ENCODE results near the gene MRPL50.
A peak's percentile ranks its signal among the peaks of the same experiment; 100 is the strongest.
"Not testable (repeated sequence)": the region's sequence is repeated elsewhere in the genome, so short reads cannot be mapped to it uniquely, and the experiment has no call there.

The MRPL50 gene

GRCh38 chr9:101417977-101418376 is 19.6 kb upstream of the MRPL50 start:
- DNase-seq (ENCODE audit: low read depth): no peak

DNA sequence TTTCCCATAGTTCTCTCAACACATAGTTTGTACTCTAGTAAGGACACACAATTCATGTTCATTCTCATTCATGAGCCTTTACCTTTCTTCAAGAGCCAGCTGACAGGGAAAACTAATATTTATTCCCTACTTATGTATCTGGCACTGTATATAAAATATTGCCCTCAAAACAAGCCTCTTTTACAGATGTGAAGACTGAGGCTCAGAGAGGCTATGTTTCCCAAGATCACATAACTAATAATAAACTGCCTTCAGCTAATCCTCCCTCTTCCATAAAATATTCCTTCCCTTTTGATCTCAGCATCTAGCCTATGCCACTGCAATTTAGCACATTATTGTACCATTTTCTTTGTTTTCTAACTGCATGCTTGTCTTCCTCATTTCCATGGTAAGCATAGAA is 19.0 kb upstream of the MRPL50 start:
- no peak for DNase-seq (ENCODE audit: low read depth)

DNA sequence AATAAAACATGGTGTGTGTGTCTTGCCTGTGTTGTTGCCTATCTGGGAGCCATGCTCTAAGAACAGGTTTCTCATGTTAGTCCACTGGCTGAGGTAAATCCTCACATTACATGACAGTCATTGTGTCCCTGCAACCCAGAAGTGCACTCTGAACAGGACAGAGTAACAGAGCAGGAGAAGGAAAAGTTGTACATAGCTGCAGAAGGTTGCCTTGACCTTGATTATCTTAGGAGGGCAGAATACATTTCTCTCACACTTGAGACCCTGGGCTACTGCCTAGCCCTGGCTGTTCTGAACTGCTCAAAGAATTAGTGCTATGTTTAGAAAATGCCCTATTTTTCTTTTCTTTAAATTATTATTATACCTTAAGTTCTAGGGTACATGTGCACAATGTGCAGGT is 17.2 kb upstream of the MRPL50 start:
- DNase-seq (ENCODE audit: low read depth): no peak

DNA sequence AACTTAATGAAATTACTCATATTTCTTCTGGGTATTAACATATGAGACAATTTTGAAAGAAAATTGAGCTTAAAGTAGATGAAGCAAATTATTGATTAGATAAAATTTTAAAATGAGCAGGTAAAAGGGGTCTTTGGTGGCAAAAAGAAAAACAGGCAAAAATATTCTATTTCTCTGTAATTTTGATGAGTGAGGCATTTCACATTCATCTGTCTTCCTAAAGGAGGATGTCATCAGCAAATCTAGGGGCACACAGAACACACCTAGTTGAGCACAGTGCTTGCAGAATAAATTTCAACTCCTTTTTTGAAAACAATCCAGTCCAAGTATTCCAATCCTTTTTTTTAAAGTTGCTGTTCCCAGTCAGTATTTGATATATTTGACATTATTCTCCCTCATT is 16.4 kb upstream of the MRPL50 start:
- DNase-seq (ENCODE audit: low read depth): no peak

DNA sequence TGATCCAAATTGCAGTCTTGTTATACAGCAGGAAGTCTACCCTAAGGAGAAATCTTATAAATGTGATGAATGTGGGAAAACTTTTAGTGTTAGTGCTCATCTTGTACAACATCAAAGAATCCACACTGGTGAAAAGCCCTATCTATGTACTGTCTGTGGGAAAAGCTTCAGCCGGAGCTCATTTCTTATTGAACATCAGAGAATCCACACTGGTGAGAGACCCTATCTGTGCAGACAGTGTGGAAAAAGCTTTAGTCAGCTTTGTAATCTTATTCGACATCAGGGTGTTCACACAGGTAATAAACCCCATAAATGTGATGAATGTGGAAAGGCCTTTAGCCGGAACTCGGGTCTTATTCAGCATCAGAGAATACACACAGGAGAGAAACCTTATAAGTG is 10.7 kb upstream of the MRPL50 start:
- DNase-seq (ENCODE audit: low read depth): no peak

GRCh38 chr9:101408374-101409078 is 10.1 kb upstream of the MRPL50 start:
- no peak for DNase-seq (ENCODE audit: low read depth)

DNA sequence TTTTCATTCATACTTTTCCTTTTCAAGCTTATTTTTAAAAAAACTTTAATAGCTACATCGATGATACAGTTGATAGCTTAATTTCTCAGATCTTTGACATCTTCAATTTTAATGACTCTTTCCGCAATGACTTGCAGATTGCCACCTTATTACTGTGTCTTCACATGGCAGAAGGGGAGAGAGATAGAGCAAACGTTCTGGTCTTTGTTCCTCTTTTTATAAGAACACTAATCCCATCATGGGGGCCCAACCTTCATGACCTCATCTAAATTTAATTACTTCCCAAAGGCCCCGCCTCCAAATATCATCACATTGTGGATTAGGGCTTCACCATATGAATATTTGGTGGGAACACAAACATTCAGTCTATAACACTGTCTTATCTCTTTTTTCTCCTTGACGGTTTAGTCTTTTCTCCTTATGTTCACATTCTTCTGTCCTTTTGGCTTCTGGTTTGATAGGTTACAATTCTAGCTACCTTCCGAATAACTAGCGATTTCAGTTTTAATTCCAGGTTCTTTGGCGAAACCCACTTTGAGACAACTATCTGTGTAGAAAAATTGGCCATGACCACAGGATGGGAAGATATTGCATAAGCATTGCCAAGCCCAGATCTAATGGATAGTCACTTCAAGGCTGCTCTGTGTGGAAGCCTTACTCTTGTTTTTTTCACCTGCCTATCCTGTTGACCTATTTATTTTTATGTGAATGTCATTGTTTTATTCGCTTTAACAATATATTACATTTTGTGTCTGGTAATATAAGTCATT is 5.3 kb upstream of the MRPL50 start:
- DNase-seq (ENCODE audit: low read depth): no peak

- no peak for DNase-seq (ENCODE audit: low read depth)
Observed at GRCh38 chr9:101400120-101400519, 1.7 kb upstream of the MRPL50 start.

DNA sequence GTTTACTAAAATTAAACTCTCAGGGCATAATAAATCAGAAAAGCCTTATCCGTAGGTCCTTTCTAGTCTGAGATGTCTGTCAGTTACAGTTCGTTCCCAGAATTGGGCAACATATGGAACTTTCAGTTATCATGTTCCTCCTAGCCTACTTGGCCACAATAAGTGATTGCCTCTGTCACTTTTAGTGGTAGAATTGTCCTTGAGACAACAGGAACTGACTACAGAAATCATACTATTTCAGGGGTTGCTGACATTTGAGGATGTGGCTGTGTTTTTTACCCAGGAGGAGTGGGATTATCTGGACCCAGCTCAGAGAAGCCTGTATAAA is 1.2 kb upstream of the MRPL50 start:
- DNase-seq (ENCODE audit: low read depth): no peak

GRCh38 chr9:101398930-101399642 is 668 bp upstream of the MRPL50 start:
- peak; percentile 10 for DNase-seq (ENCODE audit: low read depth)

- DNase-seq (ENCODE audit: low read depth): no peak
Observed at GRCh38 chr9:101397746-101398067, 711 bp downstream of the MRPL50 start.

GRCh38 chr9:101394687-101395086 is 3.7 kb downstream of the MRPL50 start:
- no peak for DNase-seq (ENCODE audit: low read depth)

DNA sequence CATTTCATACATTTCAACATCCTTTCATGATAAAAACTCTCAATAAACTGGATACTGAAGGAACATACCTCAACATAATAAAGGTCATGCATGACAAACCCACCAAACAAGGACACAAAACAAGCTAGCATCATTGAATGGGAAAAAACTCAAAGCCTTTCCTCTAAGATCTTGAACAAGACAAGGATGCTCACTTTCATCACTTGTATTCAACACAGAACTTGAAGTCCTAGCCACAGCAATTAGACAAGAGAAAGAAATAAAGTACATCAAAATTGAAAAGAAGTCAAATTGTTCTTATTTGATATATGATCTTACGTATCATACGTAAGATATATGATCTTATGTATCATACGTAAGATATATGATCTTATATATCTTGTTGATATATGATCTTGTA is 5.3 kb downstream of the MRPL50 start:
- no peak for DNase-seq (ENCODE audit: low read depth)

- no peak for DNase-seq (ENCODE audit: low read depth)
Observed at GRCh38 chr9:101388507-101388993, 9.9 kb downstream of the MRPL50 start.

GRCh38 chr9:101387871-101388506 is 10.4 kb downstream of the MRPL50 start:
- no peak for DNase-seq (ENCODE audit: low read depth)

GRCh38 chr9:101384873-101385536 is 13.4 kb downstream of the MRPL50 start, which contains the start of gene BAAT:
TSS of gene BAAT (minus strand) at chr9:101385006. CDS start at chr9:101371404, 13,602 bp downstream.
- not testable (repeated sequence) for DNase-seq (ENCODE audit: low read depth)

DNA sequence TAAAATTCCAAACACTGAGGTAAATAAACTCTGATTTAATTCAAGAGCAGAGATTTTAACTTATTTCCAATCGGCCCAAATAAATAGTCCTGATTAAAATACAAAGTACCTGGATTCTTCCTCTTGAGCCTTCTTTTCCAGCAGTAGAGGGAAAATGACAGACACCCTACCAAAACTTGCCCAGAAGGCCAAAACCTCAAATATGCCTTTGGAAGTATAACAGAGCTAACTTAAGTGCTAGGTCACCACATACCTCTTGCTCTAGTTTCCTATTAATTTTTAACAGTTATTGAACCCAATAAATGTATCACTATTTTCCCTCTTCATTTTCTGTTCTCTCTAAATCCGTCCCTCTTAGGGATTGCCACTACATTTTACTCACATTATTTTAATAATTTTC is 15.1 kb downstream of the MRPL50 start:
- no peak for DNase-seq (ENCODE audit: low read depth)

DNA sequence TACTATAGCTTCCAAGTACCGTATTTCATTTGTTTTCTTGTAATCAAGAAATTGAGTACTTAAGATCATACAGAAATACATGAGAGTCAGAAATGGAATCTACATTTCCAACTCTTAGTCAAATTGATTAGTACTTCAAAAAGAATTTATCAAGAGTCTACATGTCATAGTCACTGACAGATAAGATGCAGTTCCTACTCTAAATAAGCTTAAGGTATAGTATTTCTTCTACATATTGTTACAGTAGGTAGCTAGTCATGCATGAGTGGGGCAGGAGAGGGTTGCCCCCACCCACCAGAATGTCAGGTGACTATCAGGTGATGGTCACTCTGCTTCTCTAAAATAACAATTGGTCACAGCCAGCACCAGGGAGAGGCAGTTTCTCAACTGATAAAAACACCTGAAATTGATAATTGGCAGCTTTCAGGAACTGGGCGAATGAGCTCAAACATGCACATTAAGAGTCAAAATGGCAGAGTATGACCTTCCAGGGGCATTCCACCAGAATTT is 16.5 kb downstream of the MRPL50 start:
- DNase-seq (ENCODE audit: low read depth): no peak

- no peak for DNase-seq (ENCODE audit: low read depth)
Observed at GRCh38 chr9:101381118-101381517, 17.3 kb downstream of the MRPL50 start.

- DNase-seq (ENCODE audit: low read depth): no peak
Observed at GRCh38 chr9:101380295-101380694, 18.1 kb downstream of the MRPL50 start.

- no peak for DNase-seq (ENCODE audit: low read depth)
Observed at GRCh38 chr9:101376111-101376848, 22.1 kb downstream of the MRPL50 start.
